Measurements from ENCODE around the gene MSX1. TPM values are rescaled to one million over a fixed set of nuclear protein-coding genes. Genes with fewer than 3 reads are reported as not detected.

Gene MSX1
- total and polyA plus RNA-seq, 2 of the 13 experiments (the other 11 are each of a cell fraction or from before 2014, with no cell fraction given): 12.1 to 14.9 TPM

- TF ChIP-seq ZNF407 (CRISPR knock-in tag; IDR thresholded peaks at IDR 0.05; ENCODE audit: not compliant biosample characterization) (no peak), KLF13 (CRISPR knock-in tag; IDR thresholded peaks at IDR 0.05) (no peak), NFE2L1 (CRISPR knock-in tag; IDR thresholded peaks at IDR 0.05; ENCODE audit: borderline replicate concordance) (no peak), ZNF230 (CRISPR knock-in tag; IDR thresholded peaks at IDR 0.05) (no peak), HNRNPK (IDR thresholded peaks at IDR 0.05; ENCODE audit: low read depth, low read length, poor library complexity, severe bottlenecking) (no peak), ZNF646 (CRISPR knock-in tag; IDR thresholded peaks at IDR 0.05) (no peak), MEF2D (CRISPR knock-in tag; IDR thresholded peaks at IDR 0.05) (no peak), CEBPG (CRISPR knock-in tag; IDR thresholded peaks at IDR 0.05) (peak; percentile 7; the same call in 1 of the 2 replicates), SOX13 (IDR thresholded peaks at IDR 0.05) (peak; percentile 66; the same call in 1 of the 2 replicates), SOX13 (CRISPR knock-in tag; conservative IDR thresholded peaks at IDR 0.05 in 1 of 2, IDR thresholded peaks at IDR 0.05 in 1 of 2) (peak in 1 of 2 experiments; percentile 92; a peak in 2 of 4 replicates), PBX2 (CRISPR knock-in tag; IDR thresholded peaks at IDR 0.05) (no peak), POLR2AphosphoS5 (IDR thresholded peaks at IDR 0.05; ENCODE audit: low read depth, low read length) (no peak), FOSL2 (CRISPR knock-in tag; IDR thresholded peaks at IDR 0.05) (0 out of 2 replicates have a peak, but pooled peaks have one; percentile 7)
Observed at GRCh38 chr4:4821577-4821976, 37.9 kb upstream of the MSX1 start (continued).
